Stomach (tissue), 9 donors: ENCODE data around the gene UBA5. TPM values are rescaled to one million over a fixed set of nuclear protein-coding genes. Genes with fewer than 3 reads are reported as not detected.
A peak's percentile ranks its signal among the peaks of the same experiment; 100 is the strongest.

Source experiments
- DNase-seq, 2 donors: peaks; one replicate each; pipeline versions ENCODE4 v3.0.0 to v3.0.0-alpha.2; 2013 to 2019
- H3K27ac ChIP-seq, 5 donors: fragments of 200-600 bp in 4 of 5; sonication (generic) in 4 of 5; one replicate each; pipeline ENCODE4 v1.5.1; 2013 to 2019; ENCODE audit warnings: mild to moderate bottlenecking in 1 of 5, moderate library complexity in 1 of 5
- H3K27me3 ChIP-seq, 3 donors: fragments of 200-600 bp; sonication (generic); one replicate each; pipeline ENCODE4 v1.5.1; 2017 to 2019; ENCODE audit warnings: mixed run types in 1 of 3
- H3K36me3 ChIP-seq, 4 donors: fragments of 200-600 bp; sonication (generic); 1 replicate in 3 of 4; 2 replicates in 1 of 4; pipeline ENCODE4 v1.5.1; 2016 to 2019
- H3K4me1 ChIP-seq, 4 donors: fragments of 200-600 bp; sonication (generic); one replicate each; pipeline ENCODE4 v1.5.1; 2016 to 2019
- H3K4me3 ChIP-seq, 4 donors: fragments of 200-600 bp; sonication (generic) in 3 of 4; one replicate each; pipeline ENCODE4 v1.5.1; 2016 to 2019; ENCODE audit warnings: mild to moderate bottlenecking in 1 of 4
- H3K9me3 ChIP-seq, 4 donors: fragments of 200-600 bp; sonication (generic); one replicate each; pipeline ENCODE4 v1.5.1; 2016 to 2019
- CTCF ChIP-seq, 7 experiments: fragments of 450-650 bp in 4 of 7; fragments of 200-600 bp in 3 of 7; sonication (generic) in 3 of 7; IDR thresholded peaks; one replicate each; pipeline ENCODE4 v1.5.1; 2016 to 2019; ENCODE audit warnings: antibody characterized with exemption in 7 of 7, control low read depth in 2 of 7, mild to moderate bottlenecking in 1 of 7
- EP300 ChIP-seq: sonication (generic); formaldehyde crosslinking; IDR thresholded peaks from one replicate; pipeline ENCODE4 v1.6.1; 2017; ENCODE audit warnings: antibody characterized with exemption
- POLR2A ChIP-seq, 4 donors: fragments of 450-650 bp; IDR thresholded peaks; one replicate each; pipeline ENCODE4 v1.6.1; 2016; ENCODE audit warnings: antibody characterized with exemption in 4 of 4, control low read depth in 2 of 4, mild to moderate bottlenecking in 1 of 4, moderate library complexity in 1 of 4
- POLR2AphosphoS5 ChIP-seq, 3 donors: sonication (generic); formaldehyde crosslinking; IDR thresholded peaks; one replicate each; pipeline ENCODE4 v1.6.1; 2016; ENCODE audit warnings: antibody characterized with exemption in 3 of 3
- WGBS, 5 donors: extraction: QIAGEN DNeasy Blood & Tissue Kit in 3 of 5; methylation state at CpG; one replicate each; pipeline versions ENCODE4 v1.1.5 to v1.1.7; 2013 to 2018; 5-methylcytosine and 5-hydroxymethylcytosine counted together
- intact Hi-C: fragments of 100-400 bp; cut with DNase I; formaldehyde crosslinking; loops from one replicate; pipeline ENCODE4 v1.15.1; 2023; ENCODE audit warnings: low total_unique reads
- polyA plus RNA-seq, 3 donors: library from polyadenylated mRNA; stranded (reverse); fragments of 200-250 nt; gene quantifications; one replicate each; pipeline ENCODE4 v1.2.3, GENCODE V29; 2013
- total RNA-seq, 5 donors: library from RNA; depleted of rRNA; stranded (reverse); fragments of >200 nt; gene quantifications; one replicate each; pipeline versions ENCODE4 v1.1.0 to v1.2.3, GENCODE V29; 2014 to 2016
- donor health status: healthy with polysubstance abuse.
- donor health status: Bipolar disorder and iron deficiency.
- donor health status: healthy.

Gene UBA5
- total and polyA plus RNA-seq, 8 donors, result 20.2 to 88.7 (median 54.9) TPM

- peak overlapping the region; percentile 63 to 91 (median 84) for H3K4me3 ChIP-seq
- 0 to 3% (median 1%) methylated on average over 3 to 5 of the region's 5 CpGs for WGBS, 5 donors
- peak overlapping the region; percentile 87 to 95 (median 93) for H3K27ac ChIP-seq
- no peak for DNase-seq
- H3K9me3 ChIP-seq, result no peaks in the 10 kb centered on the region
- H3K4me1 ChIP-seq, result peaks cover 21 to 65% (median 45%) of the 10 kb centered on the region in 4 donors
- no peaks in the 10 kb centered on the region for H3K27me3 ChIP-seq
- no peak for TF ChIP-seq POLR2AphosphoS5 (IDR thresholded peaks at IDR 0.05)
- no peak for TF ChIP-seq POLR2A (IDR thresholded peaks at IDR 0.05)
- no peak for TF ChIP-seq CTCF (IDR thresholded peaks at IDR 0.05)
- no peak for TF ChIP-seq EP300
- H3K36me3 ChIP-seq, result no peaks in the 10 kb centered on the region
- intact Hi-C loops, result no loop called here
These were observed 612 bp downstream of the UBA5 start for GRCh38 chr3:132660811-132661070.

GRCh38 chr3:132661101-132661500 is 972 bp downstream of the UBA5 start:
- H3K4me1 ChIP-seq, result peaks cover 21 to 69% (median 46%) of the 10 kb centered on the region in 4 donors
- H3K9me3 ChIP-seq, result no peaks in the 10 kb centered on the region
- intact Hi-C loops, result no loop called here
- H3K4me3 ChIP-seq, result peak overlapping the region; percentile 63 to 91 (median 84)
- peak in 1 of 2 donors; percentile 24 for DNase-seq
- no peaks in the 10 kb centered on the region for H3K36me3 ChIP-seq
- no peaks in the 10 kb centered on the region for H3K27me3 ChIP-seq
- H3K27ac ChIP-seq, result peak overlapping the region; percentile 13 to 94 (median 92)
- TF ChIP-seq POLR2A (IDR thresholded peaks at IDR 0.05), result no peak
- no peak for TF ChIP-seq CTCF (IDR thresholded peaks at IDR 0.05)
- TF ChIP-seq POLR2AphosphoS5 (IDR thresholded peaks at IDR 0.05), result no peak
- no peak for TF ChIP-seq EP300
- 8 to 20% (median 10%) methylated on average over 8 of the region's 8 CpGs for WGBS, 5 donors

- intact Hi-C loops, result no loop called here
- no peaks in the 10 kb centered on the region for H3K9me3 ChIP-seq
- H3K27ac ChIP-seq, result no peak overlapping the region
- peaks cover 21 to 75% (median 46%) of the 10 kb centered on the region in 4 donors for H3K4me1 ChIP-seq
- peak overlapping the region in 2 of 4 donors; percentile 63 to 87 for H3K4me3 ChIP-seq
- no peak for DNase-seq
- H3K27me3 ChIP-seq, result no peaks in the 10 kb centered on the region
- peaks cover 0 to 8% (median 5%) of the 10 kb centered on the region in 4 donors for H3K36me3 ChIP-seq
- TF ChIP-seq POLR2AphosphoS5 (IDR thresholded peaks at IDR 0.05), result no peak
- no peak for TF ChIP-seq POLR2A (IDR thresholded peaks at IDR 0.05)
- no peak for TF ChIP-seq EP300
- no peak for TF ChIP-seq CTCF (IDR thresholded peaks at IDR 0.05)
These were observed 2.1 kb downstream of the UBA5 start for GRCh38 chr3:132662212-132662611.

GRCh38 chr3:132665230-132665745 is 5.2 kb downstream of the UBA5 start:
- Histone ChIP-seq H3K27me3 (no peaks in the 10 kb centered on the region), H3K4me3 (no peak overlapping the region), H3K9me3 (no peaks in the 10 kb centered on the region), H3K27ac (no peak overlapping the region), H3K36me3 (peaks cover 0 to 21% (median 8%) of the 10 kb centered on the region in 4 donors), H3K4me1 (peaks cover 14 to 86% (median 44%) of the 10 kb centered on the region in 4 donors)
- intact Hi-C loops, result no loop called here
- 26 to 48% (median 38%) methylated on average over 3 of the region's 3 CpGs for WGBS, 5 donors
- TF ChIP-seq POLR2AphosphoS5 (IDR thresholded peaks at IDR 0.05) (no peak), EP300 (no peak), CTCF (IDR thresholded peaks at IDR 0.05) (no peak), POLR2A (IDR thresholded peaks at IDR 0.05) (no peak)
- DNase-seq, result no peak
